ENCODE results near the gene TANGO2. TPM values are rescaled to one million over a fixed set of nuclear protein-coding genes. Genes with fewer than 3 reads are reported as not detected.

TANGO2 gene
- total RNA-seq, 1 experiment from 2014 or later: 14.6 TPM

DNA sequence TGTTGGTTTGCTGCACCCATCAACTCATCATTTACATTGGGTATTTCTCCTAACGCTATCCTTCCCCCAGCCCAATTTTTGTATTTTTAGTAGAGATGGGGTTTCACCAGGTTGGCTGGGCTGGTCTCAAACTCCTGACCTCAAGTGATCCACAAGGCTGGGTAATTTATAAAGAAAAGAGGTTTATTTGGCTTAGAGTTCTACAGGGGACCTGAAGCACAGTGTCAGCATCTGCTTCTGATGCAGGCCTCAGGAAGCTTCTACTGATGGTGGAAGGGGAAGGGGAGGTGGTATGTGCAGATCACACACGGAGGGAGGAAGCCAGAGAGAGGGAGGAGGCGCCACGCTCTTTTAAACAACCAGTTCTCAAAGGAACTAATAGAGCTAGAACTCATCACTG lies 25.8 kb downstream of the TANGO2 start:
- no peak overlapping the region for H3K4ac ChIP-seq (ENCODE audit: low read depth, low read length)
- no peak overlapping the region for H3K27ac ChIP-seq (ENCODE audit: insufficient read length, low read depth, low read length)
- H3K56ac ChIP-seq (ENCODE audit: insufficient read length, low read depth, low read length): no peak overlapping the region
- H4K5ac ChIP-seq (ENCODE audit: insufficient read length, low read depth, low read length): no peak overlapping the region
- Mint-ChIP-seq H3K27ac (no peak overlapping the region; a peak in 1 of 7 replicates), H3K4me1 (no peaks in the 10 kb centered on the region), H3K36me3 (ENCODE audit: insufficient read depth in 1 of 3, low read depth in 3 of 3) (peaks cover 16 to 34% (median 17%) of the 10 kb centered on the region in 3 experiments), H3K27me3 (ENCODE audit: low read depth) (no peaks in the 10 kb centered on the region), H3K4me3 (no peak overlapping the region), H3K9me3 (peaks cover 5 to 14% of the 10 kb centered on the region in 2 experiments; a peak in 3 of 5 replicates)
- H4K8ac ChIP-seq (replicated peaks; ENCODE audit: insufficient read length, low read depth, low read length): no peak overlapping the region
- no peaks in the 10 kb centered on the region for H3K79me2 ChIP-seq (ENCODE audit: insufficient read depth, low read length)
- no CpG with 5 or more reads among the region's 4 CpGs for WGBS (ENCODE audit: extremely low coverage, insufficient read length, low lambda C conversion rate)
- H3K23me2 ChIP-seq (ENCODE audit: insufficient read length, low read depth, low read length, poor library complexity, severe bottlenecking): no peaks in the 10 kb centered on the region
- no peak overlapping the region for H3K23ac ChIP-seq (ENCODE audit: insufficient read length, low read depth, low read length)
- no peak for DNase-seq
- no peaks in the 10 kb centered on the region for H3K27me3 ChIP-seq (ENCODE audit: insufficient read depth, low read length)
- H4K91ac ChIP-seq (ENCODE audit: insufficient read length, low read depth, low read length): no peak overlapping the region
- H3K9me3 ChIP-seq (ENCODE audit: control insufficient read depth, low read depth, low read length): no peaks in the 10 kb centered on the region
- no peak overlapping the region for H3K18ac ChIP-seq (ENCODE audit: insufficient read length, low read depth, low read length)
- no peak overlapping the region for H2BK20ac ChIP-seq (ENCODE audit: low read depth, low read length, poor library complexity, severe bottlenecking)
- no peaks in the 10 kb centered on the region for H3K79me1 ChIP-seq (ENCODE audit: insufficient read depth, low read depth, low read length, poor library complexity, severe bottlenecking)
- no peak overlapping the region for H2BK5ac ChIP-seq (ENCODE audit: insufficient read length, low read length)
- no peaks in the 10 kb centered on the region for H3K4me1 ChIP-seq (ENCODE audit: insufficient read depth, low read length)
- H3T11ph ChIP-seq (ENCODE audit: low read length): no peak overlapping the region
- TF ChIP-seq, protein P1, sequence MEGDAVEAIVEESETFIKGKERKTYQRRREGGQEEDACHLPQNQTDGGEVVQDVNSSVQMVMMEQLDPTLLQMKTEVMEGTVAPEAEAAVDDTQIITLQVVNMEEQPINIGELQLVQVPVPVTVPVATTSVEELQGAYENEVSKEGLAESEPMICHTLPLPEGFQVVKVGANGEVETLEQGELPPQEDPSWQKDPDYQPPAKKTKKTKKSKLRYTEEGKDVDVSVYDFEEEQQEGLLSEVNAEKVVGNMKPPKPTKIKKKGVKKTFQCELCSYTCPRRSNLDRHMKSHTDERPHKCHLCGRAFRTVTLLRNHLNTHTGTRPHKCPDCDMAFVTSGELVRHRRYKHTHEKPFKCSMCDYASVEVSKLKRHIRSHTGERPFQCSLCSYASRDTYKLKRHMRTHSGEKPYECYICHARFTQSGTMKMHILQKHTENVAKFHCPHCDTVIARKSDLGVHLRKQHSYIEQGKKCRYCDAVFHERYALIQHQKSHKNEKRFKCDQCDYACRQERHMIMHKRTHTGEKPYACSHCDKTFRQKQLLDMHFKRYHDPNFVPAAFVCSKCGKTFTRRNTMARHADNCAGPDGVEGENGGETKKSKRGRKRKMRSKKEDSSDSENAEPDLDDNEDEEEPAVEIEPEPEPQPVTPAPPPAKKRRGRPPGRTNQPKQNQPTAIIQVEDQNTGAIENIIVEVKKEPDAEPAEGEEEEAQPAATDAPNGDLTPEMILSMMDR (conservative IDR thresholded peaks at IDR 0.05): no peak
- no peaks in the 10 kb centered on the region for H4K20me1 ChIP-seq (ENCODE audit: control insufficient read depth, insufficient read depth, insufficient read length)
- H3K9ac ChIP-seq (ENCODE audit: extremely low read depth, insufficient read length, low read length): no peak overlapping the region
- H2AK5ac ChIP-seq (ENCODE audit: insufficient read length, low read length): no peak overlapping the region
- H2AFZ ChIP-seq (ENCODE audit: low read length): no peak overlapping the region
- H2BK120ac ChIP-seq (ENCODE audit: low read depth, low read length, poor library complexity, severe bottlenecking): no peak overlapping the region
- no peak overlapping the region for H2BK12ac ChIP-seq (ENCODE audit: insufficient read length, low read depth, low read length)
- H3K14ac ChIP-seq (ENCODE audit: insufficient read depth, low read length): no peak overlapping the region
- no peak overlapping the region for H3K4me2 ChIP-seq (ENCODE audit: insufficient read depth, insufficient read length, low read length)
- H2BK15ac ChIP-seq (ENCODE audit: low read depth, low read length): no peak overlapping the region
